Measurements from ENCODE around the gene SLC35D2. TPM values are rescaled to one million over a fixed set of nuclear protein-coding genes. Genes with fewer than 3 reads are reported as not detected.
"Not testable (repeated sequence)": the region's sequence is repeated elsewhere in the genome, so short reads cannot be mapped to it uniquely, and the experiment has no call there.

SLC35D2 gene
- polyA plus RNA-seq, 4 donors = 14.2 to 42.5 (median 35.8) TPM

GRCh38 chr9:96362119-96362518 lies 21.4 kb downstream of the SLC35D2 start:
- DNase-seq (ENCODE audit: low read depth in 4 of 4, low spot score in 3 of 4) = not testable (repeated sequence)

GRCh38 chr9:96361668-96362067 lies 21.8 kb downstream of the SLC35D2 start:
- no peak for DNase-seq (ENCODE audit: low read depth in 4 of 4, low spot score in 3 of 4)

- no peak for DNase-seq (ENCODE audit: low read depth in 4 of 4, low spot score in 3 of 4)
These were observed 22.5 kb downstream of the SLC35D2 start for GRCh38 chr9:96360976-96361375.

- DNase-seq (ENCODE audit: low read depth in 4 of 4, low spot score in 3 of 4) = not testable (repeated sequence)
These were observed 23.0 kb downstream of the SLC35D2 start for GRCh38 chr9:96360523-96360922.

- no peak for DNase-seq (ENCODE audit: low read depth in 4 of 4, low spot score in 3 of 4)
These were observed 32.6 kb downstream of the SLC35D2 start for GRCh38 chr9:96350866-96351265.

GRCh38 chr9:96348261-96348660 lies 35.2 kb downstream of the SLC35D2 start:
- DNase-seq (ENCODE audit: low read depth in 4 of 4, low spot score in 3 of 4) = no peak

- no peak for DNase-seq (ENCODE audit: low read depth in 4 of 4, low spot score in 3 of 4)
These were observed 38.0 kb downstream of the SLC35D2 start for GRCh38 chr9:96345551-96345950.

- no peak for DNase-seq (ENCODE audit: low read depth in 4 of 4, low spot score in 3 of 4)
These were observed 38.9 kb downstream of the SLC35D2 start for GRCh38 chr9:96344458-96345180.

GRCh38 chr9:96343515-96344360 lies 39.8 kb downstream of the SLC35D2 start:
- no peak for DNase-seq (ENCODE audit: low read depth in 4 of 4, low spot score in 3 of 4)

GRCh38 chr9:96342571-96343245 lies 40.8 kb downstream of the SLC35D2 start:
- peak in 1 of 4 donors; percentile 24 for DNase-seq (ENCODE audit: low read depth in 4 of 4, low spot score in 3 of 4)

- no peak for DNase-seq (ENCODE audit: low read depth in 4 of 4, low spot score in 3 of 4)
These were observed 42.8 kb downstream of the SLC35D2 start for GRCh38 chr9:96340707-96341106.

- no peak for DNase-seq (ENCODE audit: low read depth in 4 of 4, low spot score in 3 of 4)
These were observed 45.2 kb downstream of the SLC35D2 start for GRCh38 chr9:96338299-96338698.

GRCh38 chr9:96333958-96334357 lies 49.6 kb downstream of the SLC35D2 start:
- DNase-seq (ENCODE audit: low read depth in 4 of 4, low spot score in 3 of 4) = no peak

- no peak for DNase-seq (ENCODE audit: low read depth in 4 of 4, low spot score in 3 of 4)
These were observed 52.1 kb downstream of the SLC35D2 start for GRCh38 chr9:96331236-96331947.

GRCh38 chr9:96327694-96328352 lies 55.7 kb downstream of the SLC35D2 start:
- DNase-seq (ENCODE audit: low read depth in 4 of 4, low spot score in 3 of 4) = peak in 1 of 4 donors; percentile 34

- DNase-seq (ENCODE audit: low read depth in 4 of 4, low spot score in 3 of 4) = no peak
These were observed 60.3 kb downstream of the SLC35D2 start for GRCh38 chr9:96323169-96323568.

- not testable (repeated sequence) for DNase-seq (ENCODE audit: low read depth in 4 of 4, low spot score in 3 of 4)
These were observed 60.8 kb downstream of the SLC35D2 start for GRCh38 chr9:96322736-96323135.

- DNase-seq (ENCODE audit: low read depth in 4 of 4, low spot score in 3 of 4) = not testable (repeated sequence)
These were observed 61.3 kb downstream of the SLC35D2 start for GRCh38 chr9:96322210-96322609.

GRCh38 chr9:96321515-96321914 lies 62.0 kb downstream of the SLC35D2 start:
- no peak for DNase-seq (ENCODE audit: low read depth in 4 of 4, low spot score in 3 of 4)

GRCh38 chr9:96320749-96321280 lies 62.7 kb downstream of the SLC35D2 start:
- DNase-seq (ENCODE audit: low read depth in 4 of 4, low spot score in 3 of 4) = no peak
